ENCODE measurements around the gene SRPK3. TPM values are rescaled to one million over a fixed set of nuclear protein-coding genes. Genes with fewer than 3 reads are reported as not detected.

The SRPK3 gene
- total RNA-seq, 6 donors from 2014 or later = 0.20 to 0.44 (median 0.23) TPM; not detected in 2

DNA sequence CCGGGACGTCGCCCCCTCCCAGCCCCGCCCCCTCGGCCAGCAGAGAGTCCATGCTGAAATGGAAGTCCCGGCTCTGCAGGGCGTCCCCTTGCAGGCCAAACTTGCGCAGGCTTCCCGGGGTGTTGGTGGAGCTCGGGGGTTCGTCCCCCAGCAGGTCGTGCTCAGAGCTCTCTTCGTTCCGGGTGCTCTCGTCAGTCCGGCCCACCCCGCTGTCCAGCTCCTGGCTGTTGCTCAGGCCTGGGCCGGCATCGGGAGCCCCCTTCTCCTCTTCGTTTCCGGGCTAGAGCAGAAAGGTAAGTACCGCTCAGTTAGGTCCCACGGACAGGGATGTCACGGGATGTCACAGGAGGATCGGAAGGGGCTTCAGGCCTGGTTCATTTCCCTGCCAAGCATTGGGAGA is 23.8 kb downstream of the SRPK3 start:
- Histone ChIP-seq H3K27ac (no peak overlapping the region), H3K36me3 (no peaks in the 10 kb centered on the region), H3K27me3 (peaks cover 0 to 5% (median 0%) of the 10 kb centered on the region in 4 donors), H3K4me1 (no peaks in the 10 kb centered on the region), H3K9me3 (peaks cover 0 to 13% (median 0%) of the 10 kb centered on the region in 4 donors), H3K4me3 (no peak overlapping the region)
- no peak for TF ChIP-seq EP300 (IDR thresholded peaks at IDR 0.05)
- no peak for TF ChIP-seq POLR2AphosphoS5 (IDR thresholded peaks at IDR 0.05)
- no peak for TF ChIP-seq POLR2A (IDR thresholded peaks at IDR 0.05)
- TF ChIP-seq, protein P1, sequence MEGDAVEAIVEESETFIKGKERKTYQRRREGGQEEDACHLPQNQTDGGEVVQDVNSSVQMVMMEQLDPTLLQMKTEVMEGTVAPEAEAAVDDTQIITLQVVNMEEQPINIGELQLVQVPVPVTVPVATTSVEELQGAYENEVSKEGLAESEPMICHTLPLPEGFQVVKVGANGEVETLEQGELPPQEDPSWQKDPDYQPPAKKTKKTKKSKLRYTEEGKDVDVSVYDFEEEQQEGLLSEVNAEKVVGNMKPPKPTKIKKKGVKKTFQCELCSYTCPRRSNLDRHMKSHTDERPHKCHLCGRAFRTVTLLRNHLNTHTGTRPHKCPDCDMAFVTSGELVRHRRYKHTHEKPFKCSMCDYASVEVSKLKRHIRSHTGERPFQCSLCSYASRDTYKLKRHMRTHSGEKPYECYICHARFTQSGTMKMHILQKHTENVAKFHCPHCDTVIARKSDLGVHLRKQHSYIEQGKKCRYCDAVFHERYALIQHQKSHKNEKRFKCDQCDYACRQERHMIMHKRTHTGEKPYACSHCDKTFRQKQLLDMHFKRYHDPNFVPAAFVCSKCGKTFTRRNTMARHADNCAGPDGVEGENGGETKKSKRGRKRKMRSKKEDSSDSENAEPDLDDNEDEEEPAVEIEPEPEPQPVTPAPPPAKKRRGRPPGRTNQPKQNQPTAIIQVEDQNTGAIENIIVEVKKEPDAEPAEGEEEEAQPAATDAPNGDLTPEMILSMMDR (IDR thresholded peaks at IDR 0.05) = no peak
- ATAC-seq (ENCODE audit: low FRiP score in 2 of 2) = no peak
- DNase-seq = peak in 1 of 2 donors; percentile 44
- 93% methylated on average over 18 of the region's 25 CpGs; no CpG with 5 or more reads in 1 of the 2 donors for WGBS, 2 donors

GRCh38 chrX:153805436-153805835 is 24.6 kb downstream of the SRPK3 start:
- TF ChIP-seq POLR2A (IDR thresholded peaks at IDR 0.05) (no peak), POLR2AphosphoS5 (IDR thresholded peaks at IDR 0.05) (no peak), EP300 (IDR thresholded peaks at IDR 0.05) (no peak)
- TF ChIP-seq, protein P1 (IDR thresholded peaks at IDR 0.05) = no peak
- no peak overlapping the region for H3K4me3 ChIP-seq
- H3K36me3 ChIP-seq = no peaks in the 10 kb centered on the region
- DNase-seq (no peak), ATAC-seq (ENCODE audit: low FRiP score in 2 of 2) (no peak)
- peaks cover 0 to 7% (median 0%) of the 10 kb centered on the region in 4 donors for H3K27me3 ChIP-seq
- H3K4me1 ChIP-seq = no peaks in the 10 kb centered on the region
- peaks cover 0 to 13% (median 0%) of the 10 kb centered on the region in 4 donors for H3K9me3 ChIP-seq
- no peak overlapping the region for H3K27ac ChIP-seq
- 81 to 96% methylated on average over 4 to 13 of the region's 13 CpGs for WGBS, 2 donors

DNA sequence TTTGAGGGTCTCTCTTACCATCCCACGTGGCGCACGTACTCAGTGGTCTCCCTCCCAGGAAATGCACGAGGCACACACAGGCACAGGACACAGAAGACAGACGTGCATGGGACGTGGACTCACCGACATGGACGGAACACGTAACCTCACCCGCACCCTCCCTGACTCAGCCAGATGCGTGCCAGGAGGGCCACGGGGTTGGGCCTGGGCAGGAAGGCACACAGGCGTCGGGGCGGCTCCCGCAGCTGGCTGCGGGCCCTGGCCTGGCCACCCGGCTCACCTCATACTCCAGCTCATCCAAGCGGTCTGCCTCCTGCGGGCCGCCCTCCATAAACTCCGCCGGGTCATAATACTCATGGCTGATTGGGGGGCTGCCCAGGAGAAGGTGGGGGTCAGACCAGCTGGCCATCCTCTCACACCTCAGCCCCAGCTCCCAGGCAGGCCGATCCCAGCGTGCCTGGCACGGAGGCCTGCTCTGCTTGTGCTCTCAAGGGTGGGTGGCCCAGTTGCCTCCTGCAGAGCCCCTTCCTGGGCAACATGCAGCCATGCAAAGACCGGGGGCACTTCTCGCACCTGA is 26.2 kb downstream of the SRPK3 start:
- H3K4me1 ChIP-seq = no peaks in the 10 kb centered on the region
- H3K36me3 ChIP-seq = no peaks in the 10 kb centered on the region
- DNase-seq = peak in 1 of 2 donors; percentile 45
- ATAC-seq (ENCODE audit: low FRiP score in 2 of 2) = no peak
- 87% methylated on average over 23 of the region's 28 CpGs; no CpG with 5 or more reads in 1 of the 2 donors for WGBS, 2 donors
- H3K27me3 ChIP-seq = peaks cover 0 to 7% (median 0%) of the 10 kb centered on the region in 4 donors
- H3K27ac ChIP-seq = no peak overlapping the region
- TF ChIP-seq, protein P1 (IDR thresholded peaks at IDR 0.05) = no peak
- TF ChIP-seq POLR2AphosphoS5 (IDR thresholded peaks at IDR 0.05) = no peak
- no peak for TF ChIP-seq EP300 (IDR thresholded peaks at IDR 0.05)
- TF ChIP-seq POLR2A (IDR thresholded peaks at IDR 0.05) = no peak
- no peak overlapping the region for H3K4me3 ChIP-seq
- peaks cover 0 to 13% (median 0%) of the 10 kb centered on the region in 4 donors for H3K9me3 ChIP-seq

- H3K4me3 ChIP-seq = no peak overlapping the region
- DNase-seq = peak in 1 of 2 donors; percentile 48
- no peak for TF ChIP-seq POLR2AphosphoS5 (IDR thresholded peaks at IDR 0.05)
- TF ChIP-seq EP300 (IDR thresholded peaks at IDR 0.05) = no peak
- TF ChIP-seq POLR2A (IDR thresholded peaks at IDR 0.05) = no peak
- TF ChIP-seq, protein P1 (IDR thresholded peaks at IDR 0.05) = no peak
- WGBS, 2 donors = 91 to 94% methylated on average over 6 to 19 of the region's 19 CpGs
- H3K9me3 ChIP-seq = peaks cover 0 to 13% (median 0%) of the 10 kb centered on the region in 4 donors
- peaks cover 0 to 7% (median 0%) of the 10 kb centered on the region in 4 donors for H3K27me3 ChIP-seq
- no peaks in the 10 kb centered on the region for H3K36me3 ChIP-seq
- H3K27ac ChIP-seq = no peak overlapping the region
- H3K4me1 ChIP-seq = no peaks in the 10 kb centered on the region
- no peak for ATAC-seq (ENCODE audit: low FRiP score in 2 of 2)
Observed at GRCh38 chrX:153807976-153808375, 27.1 kb downstream of the SRPK3 start.

DNA sequence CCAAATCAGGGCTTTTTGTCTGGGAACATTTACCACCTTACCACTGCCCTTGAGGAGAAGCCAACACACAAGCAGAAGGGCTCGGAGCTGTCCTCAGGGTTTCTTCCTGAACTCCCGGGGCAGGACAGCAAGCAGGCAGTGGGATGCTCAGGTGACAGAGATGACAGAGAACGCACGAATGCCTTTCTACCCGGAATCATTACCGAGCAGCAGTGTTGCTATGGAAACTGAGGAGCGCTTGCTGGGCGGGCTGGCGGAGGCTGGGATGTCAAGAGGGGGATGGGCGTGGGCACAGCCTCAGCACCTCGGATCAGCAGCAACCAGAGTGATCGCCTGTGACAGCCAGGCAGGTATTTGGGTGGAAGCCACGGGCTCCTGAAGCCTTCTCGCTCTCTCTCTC is 31.4 kb downstream of the SRPK3 start:
- ATAC-seq (ENCODE audit: low FRiP score in 2 of 2) (no peak), DNase-seq (no peak)
- Histone ChIP-seq H3K27ac (no peak overlapping the region), H3K9me3 (no peaks in the 10 kb centered on the region), H3K36me3 (no peaks in the 10 kb centered on the region), H3K4me3 (no peak overlapping the region), H3K27me3 (peaks cover 0 to 4% (median 0%) of the 10 kb centered on the region in 4 donors), H3K4me1 (no peaks in the 10 kb centered on the region)
- 65% methylated on average over 14 of the region's 14 CpGs; no CpG with 5 or more reads in 1 of the 2 donors for WGBS, 2 donors
- no peak for TF ChIP-seq EP300 (IDR thresholded peaks at IDR 0.05)
- no peak for TF ChIP-seq POLR2AphosphoS5 (IDR thresholded peaks at IDR 0.05)
- TF ChIP-seq, protein P1 (IDR thresholded peaks at IDR 0.05) = no peak
- no peak for TF ChIP-seq POLR2A (IDR thresholded peaks at IDR 0.05)

Measured in upper lobe of left lung (tissue), 6 donors.